Middle frontal gyrus (tissue), 1 donor: ENCODE data around the gene RERE.

Experiments
- DNase-seq: peaks from one replicate; pipeline ENCODE4 v3.0.0-alpha.2; 2015; ENCODE audit warnings: low spot score; ENCODE audit errors: extremely low spot score

RERE gene

GRCh38 chr1:8430476-8430875 lies 387.0 kb downstream of the RERE start:
- no peak for DNase-seq

GRCh38 chr1:8429549-8430110 lies 387.8 kb downstream of the RERE start:
- DNase-seq, result no peak

- no peak for DNase-seq
Observed at GRCh38 chr1:8428441-8428840, 389.0 kb downstream of the RERE start.

GRCh38 chr1:8427986-8428385 lies 389.5 kb downstream of the RERE start:
- DNase-seq, result no peak

GRCh38 chr1:8427493-8427892 lies 389.9 kb downstream of the RERE start:
- no peak for DNase-seq

- no peak for DNase-seq
Observed at GRCh38 chr1:8426996-8427395, 390.4 kb downstream of the RERE start.

- DNase-seq, result no peak
Observed at GRCh38 chr1:8425781-8426161, 391.7 kb downstream of the RERE start.

- no peak for DNase-seq
Observed at GRCh38 chr1:8425150-8425780, 392.2 kb downstream of the RERE start.

GRCh38 chr1:8424539-8425116 lies 392.8 kb downstream of the RERE start:
- no peak for DNase-seq

GRCh38 chr1:8423692-8424538 lies 393.5 kb downstream of the RERE start:
- no peak for DNase-seq

GRCh38 chr1:8423269-8423691 lies 394.2 kb downstream of the RERE start:
- DNase-seq, result no peak

GRCh38 chr1:8422510-8423268 lies 394.8 kb downstream of the RERE start:
- DNase-seq, result no peak

GRCh38 chr1:8421721-8422120 lies 395.7 kb downstream of the RERE start:
- no peak for DNase-seq

- no peak for DNase-seq
Observed at GRCh38 chr1:8420318-8420717, 397.1 kb downstream of the RERE start.

- DNase-seq, result no peak
Observed at GRCh38 chr1:8419861-8420260, 397.6 kb downstream of the RERE start.

- no peak for DNase-seq
Observed at GRCh38 chr1:8419172-8419571, 398.3 kb downstream of the RERE start.

- DNase-seq, result no peak
Observed at GRCh38 chr1:8418301-8418700, 399.1 kb downstream of the RERE start.

- DNase-seq, result no peak
Observed at GRCh38 chr1:8417625-8418024, 399.8 kb downstream of the RERE start.

GRCh38 chr1:8416881-8417280 lies 400.6 kb downstream of the RERE start:
- DNase-seq, result no peak

GRCh38 chr1:8415526-8416278 lies 401.7 kb downstream of the RERE start:
- no peak for DNase-seq
